DMS153 treated with DMSO at 0.1 percent for 48 hours (cell line): ENCODE results near the gene CABLES2.

Source experiments
- DNase-seq: peaks from one replicate; lab custom pipeline; 2025; ENCODE audit not compliant: unreplicated experiment; lab: John Stamatoyannopoulos, UW

The CABLES2 gene, protein sequence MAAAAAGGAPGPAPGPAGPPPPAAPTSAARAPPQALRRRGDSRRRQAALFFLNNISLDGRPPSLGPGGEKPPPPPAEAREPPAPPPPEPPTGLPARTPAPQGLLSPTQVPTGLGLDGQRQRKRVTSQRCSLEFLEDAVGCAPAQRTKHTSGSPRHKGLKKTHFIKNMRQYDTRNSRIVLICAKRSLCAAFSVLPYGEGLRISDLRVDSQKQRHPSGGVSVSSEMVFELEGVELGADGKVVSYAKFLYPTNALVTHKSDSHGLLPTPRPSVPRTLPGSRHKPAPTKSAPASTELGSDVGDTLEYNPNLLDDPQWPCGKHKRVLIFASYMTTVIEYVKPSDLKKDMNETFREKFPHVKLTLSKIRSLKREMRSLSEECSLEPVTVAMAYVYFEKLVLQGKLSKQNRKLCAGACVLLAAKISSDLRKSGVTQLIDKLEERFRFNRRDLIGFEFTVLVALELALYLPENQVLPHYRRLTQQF

GRCh38 chr20:62407221-62407992, at the start of gene CABLES2:
Gene CABLES2 (minus strand): TSS chr20:62407285. CDS start chr20:62407276, 9 bp downstream.
- DNase-seq: peak; percentile 85

- no peak for DNase-seq
Measured at GRCh38 chr20:62455929-62456328, 48.8 kb upstream of the CABLES2 start.

GRCh38 chr20:62454904-62455636, 48.0 kb upstream of the CABLES2 start:
- no peak for DNase-seq

- DNase-seq: no peak
Measured at GRCh38 chr20:62453186-62453808, 46.2 kb upstream of the CABLES2 start.

GRCh38 chr20:62452475-62453095, 45.5 kb upstream of the CABLES2 start:
- DNase-seq: no peak

DNA sequence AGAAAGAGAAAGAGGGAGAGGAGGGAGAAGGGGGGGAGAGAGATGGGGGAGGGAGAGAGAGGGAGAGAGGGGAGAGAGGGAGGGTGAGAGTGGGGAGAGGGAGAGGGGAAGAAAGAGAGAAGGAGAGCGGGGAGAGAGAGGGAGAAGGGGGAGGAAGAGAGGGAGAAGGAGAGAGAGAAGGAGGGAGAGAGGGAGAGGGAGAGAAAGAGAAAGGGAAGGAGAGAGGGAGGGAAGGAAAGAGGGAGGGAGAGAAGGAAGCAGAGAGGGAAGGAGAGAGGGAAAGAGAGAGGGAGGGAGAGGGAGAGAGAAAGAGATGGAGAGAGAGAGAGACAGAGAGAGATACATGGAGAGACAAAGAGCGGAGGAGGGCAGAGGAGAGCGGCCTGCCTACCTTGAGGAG, 44.9 kb upstream of the CABLES2 start:
- DNase-seq: no peak

DNA sequence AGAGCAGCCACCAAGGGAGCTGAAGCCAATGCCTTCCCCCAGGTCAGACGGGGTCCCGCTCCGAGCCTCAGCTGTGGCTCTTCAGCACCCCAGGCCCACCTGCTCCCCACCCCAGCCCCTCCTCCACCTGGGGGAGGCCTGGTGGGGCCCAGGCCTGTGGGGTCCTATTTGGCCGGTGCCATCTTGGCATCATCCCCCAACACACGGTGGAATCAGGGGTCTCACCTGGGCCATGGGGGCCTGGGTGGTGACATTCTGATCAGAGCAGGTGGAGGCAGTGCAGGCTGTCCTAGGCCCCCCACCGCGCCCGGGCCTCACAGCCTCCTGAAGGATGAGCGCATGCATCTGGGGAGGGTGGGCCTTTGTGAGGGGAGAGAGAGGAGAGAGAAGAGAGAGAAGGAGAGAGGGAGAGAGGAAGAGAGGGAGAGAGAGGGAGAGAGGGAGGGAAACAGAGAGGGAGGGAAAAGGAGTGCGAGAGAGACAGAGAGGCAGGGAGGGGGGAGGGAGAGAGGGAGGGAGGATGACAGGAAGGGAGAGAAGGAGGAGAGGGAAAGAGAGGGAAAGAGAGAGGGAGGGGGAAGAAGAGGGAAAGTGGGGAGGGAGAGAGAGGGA, 44.2 kb upstream of the CABLES2 start:
- no peak for DNase-seq

DNA sequence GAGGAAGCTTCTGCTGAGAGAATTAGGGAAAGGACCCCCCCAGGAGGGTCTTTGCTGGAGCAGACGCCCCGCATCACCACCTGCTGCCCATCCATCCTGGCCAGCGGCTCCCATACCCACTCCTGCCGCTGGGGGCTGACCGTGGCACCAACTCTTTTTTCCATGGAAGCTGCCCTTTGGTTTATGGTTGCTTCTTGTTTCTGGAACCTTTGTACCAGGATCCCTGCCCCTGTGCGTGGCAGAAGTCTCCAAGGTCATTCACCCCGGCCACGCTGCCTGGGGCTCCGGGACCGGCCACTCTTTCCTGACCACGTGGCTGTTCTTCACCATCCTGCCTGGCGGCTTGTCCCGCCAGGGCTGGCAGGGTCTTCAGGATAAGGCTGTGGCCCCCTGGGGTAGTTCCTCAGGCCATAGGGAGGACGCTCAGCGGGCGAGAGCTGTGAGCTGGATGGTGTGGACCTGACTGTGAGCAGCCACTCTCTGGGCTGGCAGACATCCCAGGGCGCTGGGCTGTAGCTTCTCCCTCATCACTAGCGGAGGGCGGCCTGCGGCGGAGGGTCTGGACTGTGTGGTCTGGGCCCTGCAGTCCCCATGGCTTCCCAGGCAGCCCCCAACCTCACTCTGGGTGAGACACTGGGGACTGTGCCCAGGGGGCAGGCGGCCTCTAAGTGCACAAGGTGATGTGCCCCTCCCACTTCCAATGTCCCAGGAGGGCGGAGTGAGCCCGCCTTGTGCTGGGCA, 43.0 kb upstream of the CABLES2 start:
- DNase-seq: no peak

DNA sequence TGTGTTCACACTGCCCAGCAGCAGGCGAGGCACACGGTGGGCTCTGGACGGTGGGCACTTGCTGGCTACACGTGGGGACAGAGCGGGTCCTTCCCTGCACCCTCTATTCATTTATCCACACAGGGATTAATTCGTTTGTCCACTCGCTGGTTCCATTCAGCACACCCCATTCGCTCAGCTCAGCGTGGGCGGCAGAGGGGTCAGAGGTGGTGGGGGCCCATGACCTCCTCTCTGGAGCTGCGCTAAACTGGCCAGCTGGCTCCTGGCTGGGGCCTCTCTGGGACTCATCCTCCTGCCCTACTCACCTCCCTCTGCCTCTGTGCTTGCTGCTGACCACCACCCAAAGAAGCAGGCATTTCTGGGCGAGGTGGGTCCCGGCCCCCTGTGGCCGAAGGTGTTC, 41.7 kb upstream of the CABLES2 start:
- no peak for DNase-seq

GRCh38 chr20:62448038-62448437, 41.0 kb upstream of the CABLES2 start:
- no peak for DNase-seq

DNA sequence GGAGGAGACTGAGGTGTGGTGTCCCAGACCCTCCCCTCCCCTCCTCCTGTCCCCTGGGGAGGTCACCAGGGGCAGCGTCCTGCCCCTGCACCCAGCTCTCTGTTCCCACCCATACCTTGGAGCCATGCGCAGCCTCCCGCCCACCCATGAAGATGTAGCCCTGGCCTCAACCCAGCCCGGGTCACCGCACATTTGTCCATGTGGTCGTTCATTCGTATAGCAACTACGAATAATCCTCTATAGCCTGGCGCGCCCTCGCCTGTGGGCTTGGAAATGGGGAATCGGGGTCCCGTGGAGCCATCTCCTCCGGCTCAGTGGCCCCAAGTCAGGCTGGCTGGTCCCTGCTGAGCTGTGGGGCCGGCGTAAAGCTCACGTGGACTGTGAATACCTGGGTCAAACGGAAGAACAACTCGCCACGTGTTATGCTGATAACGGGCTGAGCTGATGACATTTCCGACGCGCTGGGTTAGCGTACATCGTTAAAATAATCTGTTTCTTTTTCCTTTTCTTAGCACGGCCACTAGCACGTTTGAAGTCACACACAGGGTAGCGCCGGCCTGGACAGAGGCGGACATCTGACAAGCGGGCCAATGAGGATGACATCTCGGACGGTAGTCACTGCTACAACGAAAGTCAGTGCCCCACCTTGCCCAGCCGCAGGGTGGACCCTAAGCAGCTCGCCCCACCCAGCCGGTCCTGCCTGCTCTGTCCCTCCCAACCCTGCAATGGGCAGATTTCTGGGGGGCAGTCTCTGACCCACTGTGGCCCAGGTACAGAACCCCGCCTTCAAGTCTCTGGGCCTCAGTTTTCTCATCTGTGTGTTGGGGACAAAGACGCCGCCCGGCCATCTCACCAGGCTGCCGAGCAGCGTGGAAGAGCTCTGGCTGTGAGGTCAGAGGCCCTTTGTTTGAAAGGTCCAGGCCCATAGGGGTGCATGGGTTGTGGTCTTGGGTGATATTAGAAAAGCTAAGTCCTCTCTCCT, 40.1 kb upstream of the CABLES2 start:
- DNase-seq: no peak

- no peak for DNase-seq
Measured at GRCh38 chr20:62446481-62446880, 39.4 kb upstream of the CABLES2 start.

- DNase-seq: no peak
Measured at GRCh38 chr20:62445553-62446340, 38.7 kb upstream of the CABLES2 start.

DNA sequence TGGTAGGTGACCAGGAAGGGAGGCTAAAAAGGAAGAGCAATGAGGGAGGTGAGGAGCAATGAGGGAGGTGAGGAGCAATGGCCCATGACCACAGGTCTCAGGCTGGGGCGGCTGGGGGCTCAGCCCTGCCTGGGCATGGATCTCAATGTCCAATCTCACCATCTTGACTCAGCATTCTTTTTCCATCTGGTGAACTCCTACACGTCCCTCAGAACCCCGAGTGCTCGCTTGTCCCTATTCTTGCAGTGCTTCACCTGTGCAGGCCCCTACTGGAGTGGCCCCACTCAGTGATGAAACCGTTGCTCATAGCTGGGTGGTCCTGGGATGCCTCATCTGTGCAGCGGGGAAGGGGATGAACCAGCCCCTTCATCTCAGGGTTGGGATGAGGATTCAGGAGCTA, 37.2 kb upstream of the CABLES2 start:
- no peak for DNase-seq

DNA sequence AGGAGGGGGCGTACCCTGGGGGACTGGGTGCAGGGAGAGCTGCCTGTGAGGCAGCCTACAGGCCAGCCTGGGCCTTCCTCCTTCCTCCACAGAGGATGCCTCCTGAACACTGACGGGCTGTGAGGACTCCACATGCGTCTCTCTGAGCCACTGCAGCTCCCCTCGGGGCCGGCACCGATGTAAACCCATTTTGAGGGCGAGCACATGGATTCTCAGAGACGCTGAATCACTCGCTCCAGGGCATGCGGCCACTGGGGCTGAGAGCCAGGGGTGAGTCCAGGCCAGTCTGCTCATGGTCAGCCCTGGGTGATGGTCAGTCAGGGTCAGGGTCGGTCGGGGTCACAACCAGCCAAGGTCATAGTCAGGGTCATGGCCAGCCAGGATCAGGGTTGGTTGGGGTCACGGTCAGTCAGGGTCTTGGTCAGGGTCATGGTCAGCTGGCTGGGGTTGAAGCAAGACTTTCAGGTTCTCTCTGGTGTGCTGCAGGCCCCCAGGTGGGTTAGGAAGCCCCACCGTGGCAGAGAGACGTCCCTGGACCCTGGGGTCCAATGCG, 35.0 kb upstream of the CABLES2 start:
- DNase-seq: no peak

DNA sequence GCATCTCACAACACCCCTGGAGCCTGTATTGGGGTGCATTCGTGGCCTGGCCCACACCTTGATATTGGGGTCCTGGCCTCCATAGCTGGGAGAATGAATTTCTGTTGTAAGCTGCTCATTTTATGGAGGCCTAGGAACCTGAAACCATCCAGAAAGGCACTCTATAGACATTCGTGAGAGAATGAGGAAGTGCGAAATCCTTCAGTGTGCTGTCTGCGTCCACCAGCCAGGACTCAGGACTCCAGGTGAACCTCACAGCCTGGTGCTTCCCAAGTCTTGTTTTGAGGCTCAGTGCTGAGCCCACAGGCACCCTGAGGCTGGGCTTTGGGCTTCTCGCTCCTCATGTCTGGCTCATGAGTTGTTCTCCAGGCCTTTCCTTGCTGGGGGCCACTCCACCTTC, 32.1 kb upstream of the CABLES2 start:
- DNase-seq: no peak

DNA sequence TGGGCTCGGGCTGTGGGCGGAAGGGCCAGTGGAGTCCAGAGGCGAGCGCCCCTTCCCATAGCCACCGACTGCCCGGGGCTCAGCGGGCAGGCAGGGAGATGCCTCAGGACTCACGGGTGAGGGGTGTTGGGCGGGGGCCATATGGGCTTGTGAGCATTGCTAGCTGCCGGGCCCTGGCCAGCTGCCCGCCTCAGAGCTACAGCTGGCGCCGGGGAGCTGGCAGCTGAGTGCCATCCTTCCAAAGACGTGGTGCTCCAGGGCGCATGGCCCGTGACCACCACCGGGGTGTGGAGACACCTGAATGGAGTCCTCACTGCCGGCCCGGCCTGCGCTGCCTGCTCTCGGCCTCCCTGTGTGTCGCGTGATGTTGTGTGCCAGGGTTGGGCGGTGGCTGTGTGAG, 30.8 kb upstream of the CABLES2 start:
- DNase-seq: no peak
